ENCODE measurements around the gene NTHL1. TPM values are rescaled to one million over a fixed set of nuclear protein-coding genes. Genes with fewer than 3 reads are reported as not detected.

Gene NTHL1
- total RNA-seq, 4 donors from 2014 or later, result 6.5 to 21.7 (median 12.0) TPM

- TF ChIP-seq CTCF (IDR thresholded peaks at IDR 0.05; ENCODE audit: low read depth), result no peak
Measured at GRCh38 chr16:2087748-2088631, 40.4 kb upstream of the NTHL1 start.

- TF ChIP-seq CTCF (IDR thresholded peaks at IDR 0.05; ENCODE audit: low read depth), result no peak
Measured at GRCh38 chr16:2086812-2087747, 39.4 kb upstream of the NTHL1 start.

- no peak for TF ChIP-seq CTCF (IDR thresholded peaks at IDR 0.05; ENCODE audit: low read depth)
Measured at GRCh38 chr16:2086106-2086742, 38.6 kb upstream of the NTHL1 start.

- TF ChIP-seq CTCF (IDR thresholded peaks at IDR 0.05; ENCODE audit: low read depth), result no peak
Measured at GRCh38 chr16:2085669-2086068, 38.0 kb upstream of the NTHL1 start.

- TF ChIP-seq CTCF (IDR thresholded peaks at IDR 0.05; ENCODE audit: low read depth), result no peak
Measured at GRCh38 chr16:2084895-2085625, 37.4 kb upstream of the NTHL1 start.

- no peak for TF ChIP-seq CTCF (IDR thresholded peaks at IDR 0.05; ENCODE audit: low read depth)
Measured at GRCh38 chr16:2083876-2084780, 36.5 kb upstream of the NTHL1 start.

All from subcutaneous adipose tissue (tissue), 4 donors.